Type B pancreatic cell (in vitro differentiated cells): Measurements from ENCODE around the gene SLC46A2. TPM values are rescaled to one million over a fixed set of nuclear protein-coding genes. Genes with fewer than 3 reads are reported as not detected.

Source experiments
- DNase-seq: peaks from one replicate; pipeline ENCODE4 v3.0.0; 2021; ENCODE audit warnings: mixed read lengths; ENCODE audit not compliant: unreplicated experiment; ENCODE audit errors: extremely low spot score
- H3K27ac Mint-ChIP-seq: 2 replicates; pipeline ENCODE4 v1.8.0; 2021; ENCODE audit warnings: mild to moderate bottlenecking, mixed read lengths
- H3K27me3 Mint-ChIP-seq: 2 replicates; pipeline ENCODE4 v1.8.0; 2021; ENCODE audit warnings: mixed read lengths
- H3K36me3 Mint-ChIP-seq: 2 replicates; pipeline ENCODE4 v1.8.0; 2021; ENCODE audit warnings: mixed read lengths
- H3K4me1 Mint-ChIP-seq: one replicate; pipeline ENCODE4 v1.8.0; 2021; ENCODE audit warnings: mixed read lengths; ENCODE audit not compliant: unreplicated experiment
- H3K4me3 Mint-ChIP-seq: 2 replicates; pipeline ENCODE4 v1.8.0; 2021; ENCODE audit warnings: mild to moderate bottlenecking, mixed read lengths
- H3K9me3 Mint-ChIP-seq: 2 replicates; pipeline ENCODE4 v1.8.0; 2021; ENCODE audit warnings: mixed read lengths
- total RNA-seq: library from RNA; stranded (reverse); gene quantifications from 2 replicates; pipeline ENCODE4 v1.2.1, GENCODE V29; 2021; ENCODE audit warnings: low replicate concordance
- TF ChIP-seq, protein P1 (sequence below): fragments of 200-600 bp; sonication (generic); conservative IDR thresholded peaks from 2 replicates; pipeline ENCODE4 v1.5.0; 2021; ENCODE audit warnings: antibody characterized with exemption, mild to moderate bottlenecking

The SLC46A2 gene
- total RNA-seq, 1 donor from 2014 or later, result not detected

DNA sequence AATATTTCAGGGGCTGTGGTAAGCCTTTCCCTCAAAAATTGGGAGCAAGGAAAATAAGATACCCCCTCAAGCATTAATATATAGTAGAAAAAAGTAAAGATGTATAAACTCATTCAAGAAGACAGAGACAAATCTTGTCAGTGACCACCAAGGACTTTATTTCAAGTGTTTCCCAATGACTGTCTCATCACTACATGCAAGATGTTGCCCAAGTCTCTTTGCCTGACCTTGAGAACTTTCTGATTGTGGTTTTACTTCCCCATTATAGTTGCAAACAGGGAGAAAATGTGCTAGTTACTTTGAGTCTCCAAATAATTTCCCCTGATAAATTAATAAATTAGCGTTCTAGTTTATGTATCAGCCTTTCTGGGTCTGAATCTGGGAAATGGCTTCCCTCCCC lies 4.0 kb upstream of the SLC46A2 start:
- H3K27me3 Mint-ChIP-seq, result peaks cover 46% of the 10 kb centered on the region
- no peak for DNase-seq

DNA sequence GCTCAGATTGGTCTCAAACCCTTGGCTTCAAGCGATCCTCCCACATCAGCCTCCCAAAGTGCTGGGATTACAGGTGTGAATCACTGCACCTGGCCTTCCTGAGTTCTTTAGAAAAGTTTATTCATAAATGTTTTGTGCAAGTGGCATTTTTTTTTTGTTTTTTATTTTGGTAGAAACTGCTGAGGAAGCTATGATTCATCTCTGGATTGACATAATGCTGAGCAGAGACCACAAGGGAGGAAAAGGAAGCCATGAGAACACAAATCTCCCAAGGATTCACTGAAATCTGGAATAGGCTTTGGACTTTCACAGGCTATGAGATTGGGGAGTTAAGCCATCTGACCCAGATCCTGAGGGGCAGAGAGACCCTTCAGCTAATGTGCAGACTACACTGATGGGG lies 3.4 kb upstream of the SLC46A2 start:
- Mint-ChIP-seq H3K4me1 (no peaks in the 10 kb centered on the region), H3K27ac (no peak overlapping the region), H3K27me3 (peaks cover 53% of the 10 kb centered on the region), H3K4me3 (no peak overlapping the region), H3K36me3 (no peaks in the 10 kb centered on the region), H3K9me3 (no peaks in the 10 kb centered on the region)
- no peak for DNase-seq
- TF ChIP-seq, protein P1, sequence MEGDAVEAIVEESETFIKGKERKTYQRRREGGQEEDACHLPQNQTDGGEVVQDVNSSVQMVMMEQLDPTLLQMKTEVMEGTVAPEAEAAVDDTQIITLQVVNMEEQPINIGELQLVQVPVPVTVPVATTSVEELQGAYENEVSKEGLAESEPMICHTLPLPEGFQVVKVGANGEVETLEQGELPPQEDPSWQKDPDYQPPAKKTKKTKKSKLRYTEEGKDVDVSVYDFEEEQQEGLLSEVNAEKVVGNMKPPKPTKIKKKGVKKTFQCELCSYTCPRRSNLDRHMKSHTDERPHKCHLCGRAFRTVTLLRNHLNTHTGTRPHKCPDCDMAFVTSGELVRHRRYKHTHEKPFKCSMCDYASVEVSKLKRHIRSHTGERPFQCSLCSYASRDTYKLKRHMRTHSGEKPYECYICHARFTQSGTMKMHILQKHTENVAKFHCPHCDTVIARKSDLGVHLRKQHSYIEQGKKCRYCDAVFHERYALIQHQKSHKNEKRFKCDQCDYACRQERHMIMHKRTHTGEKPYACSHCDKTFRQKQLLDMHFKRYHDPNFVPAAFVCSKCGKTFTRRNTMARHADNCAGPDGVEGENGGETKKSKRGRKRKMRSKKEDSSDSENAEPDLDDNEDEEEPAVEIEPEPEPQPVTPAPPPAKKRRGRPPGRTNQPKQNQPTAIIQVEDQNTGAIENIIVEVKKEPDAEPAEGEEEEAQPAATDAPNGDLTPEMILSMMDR, result no peak

More for the DNA sequence above, 4.0 kb upstream of the SLC46A2 start:
- no peaks in the 10 kb centered on the region for H3K36me3 Mint-ChIP-seq
- H3K9me3 Mint-ChIP-seq, result no peaks in the 10 kb centered on the region
- TF ChIP-seq, protein P1, result no peak
- no peaks in the 10 kb centered on the region for H3K4me1 Mint-ChIP-seq
- no peak overlapping the region for H3K4me3 Mint-ChIP-seq
- H3K27ac Mint-ChIP-seq, result no peak overlapping the region

DNA sequence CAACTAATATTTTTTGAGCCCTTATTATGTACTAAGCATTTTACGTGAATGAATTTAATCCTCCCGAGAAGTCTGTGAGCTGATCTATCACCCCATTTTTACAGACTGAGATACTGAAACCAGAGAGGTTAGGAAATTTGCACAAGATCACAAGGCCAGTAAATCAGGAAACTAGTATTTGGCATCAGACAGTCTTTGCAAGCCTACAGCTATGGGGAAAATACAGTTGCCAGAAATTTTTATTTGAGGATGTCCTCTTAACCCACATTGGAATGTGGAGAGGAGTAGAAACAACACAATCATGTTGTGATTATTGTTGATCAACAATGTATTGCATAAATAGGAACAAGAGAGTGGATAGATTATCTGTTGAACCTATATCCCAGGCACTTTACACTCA lies 2.3 kb upstream of the SLC46A2 start:
- no peaks in the 10 kb centered on the region for H3K4me1 Mint-ChIP-seq
- no peaks in the 10 kb centered on the region for H3K9me3 Mint-ChIP-seq
- no peak for DNase-seq
- no peaks in the 10 kb centered on the region for H3K36me3 Mint-ChIP-seq
- H3K4me3 Mint-ChIP-seq, result no peak overlapping the region
- no peak overlapping the region for H3K27ac Mint-ChIP-seq
- TF ChIP-seq, protein P1, result no peak
- peaks cover 54% of the 10 kb centered on the region for H3K27me3 Mint-ChIP-seq

DNA sequence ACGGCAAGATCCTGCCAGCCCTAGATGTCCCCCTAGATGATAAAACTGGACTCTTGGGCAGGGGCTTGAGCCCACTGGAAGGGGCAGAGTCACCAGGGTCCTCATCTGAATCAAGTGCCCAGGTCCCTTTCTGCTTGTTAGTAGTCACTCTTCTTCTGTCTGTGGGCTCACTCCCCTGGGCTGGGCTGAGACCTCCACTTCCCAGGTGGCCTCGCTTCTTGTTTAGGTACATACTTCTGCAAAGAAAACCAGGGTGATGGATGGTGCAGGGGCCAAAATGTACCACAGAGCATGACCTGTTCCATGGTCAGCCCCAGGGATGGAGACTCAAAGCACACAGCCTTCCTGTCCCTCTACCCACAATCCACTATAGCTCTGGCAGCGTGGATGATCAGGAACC lies 845 bp upstream of the SLC46A2 start:
- peak overlapping the region; percentile 39 for H3K4me3 Mint-ChIP-seq

DNA sequence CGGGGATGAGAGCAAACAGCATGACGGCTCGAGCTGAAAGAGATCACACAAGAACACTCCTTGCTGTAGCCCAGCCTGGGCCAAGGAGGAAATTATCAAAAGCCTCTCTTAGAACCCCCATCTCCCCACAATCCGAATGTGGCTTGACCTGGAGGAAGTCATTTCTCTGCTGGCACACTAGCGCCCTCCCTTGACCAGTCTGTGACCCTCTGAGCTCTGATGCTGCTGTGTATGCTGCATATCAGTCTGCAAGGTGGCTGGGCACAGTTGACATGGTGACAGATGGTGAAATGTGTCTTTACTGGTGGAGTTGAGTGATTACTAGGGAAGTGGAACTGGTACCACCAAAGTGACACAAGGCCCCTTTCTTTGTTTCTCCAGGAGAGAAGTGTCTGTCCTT lies 3.3 kb downstream of the SLC46A2 start:
- TF ChIP-seq, protein P1, result peak; percentile 13
- H3K9me3 Mint-ChIP-seq, result no peaks in the 10 kb centered on the region
- H3K4me3 Mint-ChIP-seq, result no peak overlapping the region
- no peak for DNase-seq
- H3K36me3 Mint-ChIP-seq, result no peaks in the 10 kb centered on the region
- H3K4me1 Mint-ChIP-seq, result peaks cover 6% of the 10 kb centered on the region
- peaks cover 35% of the 10 kb centered on the region for H3K27me3 Mint-ChIP-seq
- peak overlapping the region; percentile 55 for H3K27ac Mint-ChIP-seq

More for the DNA sequence above, 845 bp upstream of the SLC46A2 start:
- Mint-ChIP-seq H3K36me3 (no peaks in the 10 kb centered on the region), H3K27me3 (peaks cover 57% of the 10 kb centered on the region), H3K9me3 (no peaks in the 10 kb centered on the region), H3K4me1 (no peaks in the 10 kb centered on the region), H3K27ac (no peak overlapping the region)
- TF ChIP-seq, protein P1, result no peak
- DNase-seq, result no peak

DNA sequence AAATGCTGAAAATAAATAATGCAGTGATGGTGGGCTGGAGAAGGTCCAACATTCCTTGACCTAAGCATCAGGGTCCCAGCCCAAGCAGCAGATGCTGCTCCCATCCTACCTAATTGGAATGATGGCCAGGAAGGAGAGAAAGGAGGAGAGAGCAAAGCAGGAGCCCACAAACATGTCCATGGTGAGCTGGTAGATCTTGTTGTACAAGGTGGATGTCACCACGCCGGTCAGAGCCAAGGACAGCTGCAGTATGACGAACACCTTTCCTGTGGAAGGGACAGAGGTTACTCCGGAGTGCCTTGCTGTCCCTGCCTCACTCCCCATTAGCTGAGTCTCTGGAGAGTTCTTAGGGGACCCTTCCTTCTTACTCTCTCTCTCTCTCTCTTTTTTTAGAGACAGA lies 4.3 kb downstream of the SLC46A2 start:
- H3K4me1 Mint-ChIP-seq, result peaks cover 11% of the 10 kb centered on the region
- TF ChIP-seq, protein P1, result no peak
- peak overlapping the region; percentile 56 for H3K27ac Mint-ChIP-seq
- peaks cover 24% of the 10 kb centered on the region for H3K27me3 Mint-ChIP-seq
- no peaks in the 10 kb centered on the region for H3K9me3 Mint-ChIP-seq
- H3K36me3 Mint-ChIP-seq, result peaks cover 4% of the 10 kb centered on the region
- no peak for DNase-seq
- H3K4me3 Mint-ChIP-seq, result no peak overlapping the region
